NCI-H1417 treated with DMSO at 0.1 percent for 48 hours (cell line): ENCODE data around the gene NBPF1.
"Not testable (repeated sequence)": the region's sequence is repeated elsewhere in the genome, so short reads cannot be mapped to it uniquely, and the experiment has no call there.

ENCODE experiments used
- DNase-seq: peaks from one replicate; lab custom pipeline; 2025; lab: John Stamatoyannopoulos, UW

NBPF1 gene

DNA sequence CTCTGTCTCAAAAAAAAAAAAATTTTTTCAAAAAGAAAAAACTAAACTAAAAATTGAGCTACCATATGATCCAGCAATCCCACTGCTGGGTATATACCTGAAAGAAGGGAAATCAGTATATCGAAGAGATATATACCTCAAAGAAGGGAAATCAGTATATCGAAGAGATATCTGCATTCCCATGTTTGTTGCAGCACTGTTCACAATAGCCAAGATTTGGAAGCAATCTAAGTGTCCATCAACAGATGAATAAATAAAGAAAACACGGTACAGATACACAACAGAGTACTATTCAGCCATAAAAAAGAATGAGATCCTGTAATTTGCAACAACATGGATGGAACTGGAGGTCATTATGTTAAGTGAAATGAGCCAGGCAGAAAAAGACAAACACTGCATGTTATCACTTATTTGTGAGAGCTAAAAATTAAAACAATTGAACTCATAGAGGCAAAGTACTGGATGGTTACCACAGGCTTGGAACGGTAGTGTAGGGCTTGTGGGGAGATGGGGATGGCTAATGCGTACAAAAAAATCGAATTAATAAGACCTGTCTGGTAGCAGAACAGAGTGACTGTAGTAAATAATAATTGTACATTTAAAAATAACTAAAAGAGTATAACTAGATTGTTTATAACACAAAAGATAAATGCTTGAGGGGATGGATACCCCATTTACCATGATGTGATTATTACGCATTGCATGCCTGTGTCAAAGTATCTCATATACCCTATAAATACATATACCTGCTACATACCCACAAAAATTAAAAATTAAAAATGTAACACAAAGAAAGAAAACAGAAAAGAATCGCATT lies 28.0 kb upstream of the NBPF1 start:
- not testable (repeated sequence) for DNase-seq

DNA sequence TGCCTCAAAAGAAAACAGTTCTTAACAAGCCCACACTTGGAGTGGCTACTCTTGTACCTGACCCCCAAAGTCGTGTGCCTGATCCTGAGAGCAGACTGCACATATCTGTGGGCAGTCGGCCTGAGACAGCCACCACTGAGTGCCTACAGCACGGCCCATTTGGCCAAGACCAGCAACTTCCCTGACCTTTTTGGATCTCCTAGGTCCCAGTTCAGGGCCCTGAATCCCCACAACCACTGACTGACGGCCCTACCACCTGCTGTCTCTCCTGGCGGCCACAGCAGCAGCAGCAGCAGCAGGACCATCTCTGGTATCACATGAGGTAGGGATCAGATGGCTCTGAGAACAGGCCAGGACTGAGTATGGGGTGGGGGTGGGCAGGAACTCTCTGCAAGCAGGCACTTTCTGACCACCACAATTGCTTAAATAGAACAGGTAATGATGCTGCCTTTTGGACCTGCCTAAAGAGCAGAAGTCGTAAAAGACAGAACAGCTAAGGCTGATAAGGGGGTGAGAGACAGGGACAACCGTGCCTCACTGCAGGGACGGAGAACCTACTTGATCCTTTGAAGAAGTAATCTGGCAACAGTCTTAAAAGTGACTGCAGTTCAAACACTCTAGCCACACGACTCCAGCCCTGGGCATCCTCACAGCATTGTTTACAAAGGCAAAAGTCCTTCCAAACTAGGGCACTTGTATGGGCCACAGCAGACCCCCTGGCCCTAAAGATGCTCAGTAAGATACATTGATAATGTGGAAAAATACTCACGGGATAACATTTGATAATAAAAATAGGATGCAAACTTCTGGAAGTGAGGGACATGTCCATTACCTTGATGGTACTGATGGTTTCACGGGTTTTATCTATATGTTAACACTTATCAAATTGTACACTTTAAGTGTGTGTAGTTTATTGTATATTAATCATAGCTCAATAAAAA lies 26.0 kb upstream of the NBPF1 start:
- DNase-seq = not testable (repeated sequence)

DNA sequence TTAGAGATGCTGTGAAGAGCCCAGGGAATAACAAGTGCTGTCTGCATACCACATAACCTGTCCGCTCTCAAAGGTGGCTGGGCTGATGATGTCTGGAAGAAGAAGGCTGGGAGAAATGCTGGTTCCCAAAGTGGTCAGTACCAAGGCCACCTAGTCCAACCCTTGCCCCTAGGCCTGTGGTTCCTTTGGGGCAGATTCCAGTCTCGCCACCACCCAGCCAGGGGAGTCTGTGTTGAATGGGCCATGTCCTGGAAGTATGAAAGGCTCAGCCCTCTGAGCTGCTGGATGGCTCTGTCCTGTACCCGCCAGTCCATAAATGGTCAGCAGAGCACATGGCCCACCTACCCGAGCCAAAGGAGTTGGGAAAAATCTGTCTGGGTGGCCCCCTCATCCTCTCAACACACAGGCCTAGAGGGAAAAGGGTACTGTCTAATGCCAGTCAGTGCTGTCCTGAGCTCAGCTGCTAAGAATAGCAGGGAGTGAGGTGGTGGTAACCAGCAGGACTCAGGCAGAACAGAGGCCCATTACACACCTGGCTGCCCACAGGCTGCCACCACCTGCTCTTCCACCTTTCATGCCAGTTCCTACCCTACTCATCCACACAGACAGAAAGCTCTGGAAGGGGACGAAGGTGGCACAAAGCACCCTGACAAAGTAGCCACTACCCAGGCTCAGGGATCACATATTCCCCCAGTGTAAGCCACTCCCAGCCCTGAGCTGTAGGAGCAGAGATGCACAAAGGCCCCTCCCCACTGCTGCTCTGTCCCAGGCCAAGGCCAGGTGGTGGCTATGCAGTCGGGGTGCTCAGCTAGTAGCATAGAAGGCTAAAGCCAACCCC lies 24.8 kb upstream of the NBPF1 start:
- DNase-seq = not testable (repeated sequence)

DNA sequence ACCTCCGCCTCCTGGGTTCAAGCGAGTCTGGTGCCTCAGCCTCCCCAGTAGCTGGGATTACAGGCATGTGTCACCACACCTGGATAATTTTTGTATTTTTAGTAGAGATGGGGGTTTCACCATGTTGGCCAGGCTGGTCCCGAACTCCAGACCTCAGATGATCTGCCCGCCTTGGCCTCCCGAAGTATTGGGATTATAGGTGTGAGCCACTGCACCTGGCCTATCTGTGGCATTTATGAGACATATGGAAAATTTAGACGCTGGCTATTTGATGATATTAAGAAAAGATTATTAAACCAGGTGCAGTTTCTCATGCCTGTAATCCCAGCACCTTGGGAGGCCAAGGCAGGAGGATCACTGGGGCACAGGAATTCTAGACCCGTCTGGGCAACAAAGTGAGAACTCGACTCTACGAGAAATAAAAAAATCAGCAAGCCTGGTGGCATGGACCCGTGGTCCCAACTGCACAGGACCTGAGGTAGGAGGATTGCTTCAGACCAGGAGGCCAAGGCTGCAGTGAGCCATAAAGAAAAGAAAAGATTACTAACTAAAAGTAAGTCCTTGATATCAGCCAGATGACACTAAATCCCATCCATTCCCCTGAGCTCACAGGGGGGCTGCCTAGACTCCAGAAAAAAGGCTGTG lies 23.3 kb upstream of the NBPF1 start:
- DNase-seq = not testable (repeated sequence)

DNA sequence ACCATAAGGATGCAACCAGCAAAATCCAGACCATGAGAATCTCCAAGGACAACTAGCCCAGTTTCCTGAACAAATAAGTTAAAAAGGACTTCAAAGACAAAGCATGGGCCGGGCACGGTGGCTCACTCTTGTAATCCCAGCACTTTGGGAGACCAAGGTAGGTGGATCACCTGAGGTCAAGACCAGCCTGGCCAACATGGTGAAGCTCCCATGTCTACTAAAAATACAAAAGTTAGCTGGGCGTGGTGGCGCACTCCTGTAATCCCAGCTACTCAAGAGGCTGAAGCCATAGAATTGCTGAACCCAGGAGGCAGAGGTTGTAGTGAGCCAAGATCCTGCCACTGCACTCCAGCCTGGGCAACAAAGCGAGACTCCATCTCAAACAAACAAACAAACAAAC lies 22.6 kb upstream of the NBPF1 start:
- not testable (repeated sequence) for DNase-seq

DNA sequence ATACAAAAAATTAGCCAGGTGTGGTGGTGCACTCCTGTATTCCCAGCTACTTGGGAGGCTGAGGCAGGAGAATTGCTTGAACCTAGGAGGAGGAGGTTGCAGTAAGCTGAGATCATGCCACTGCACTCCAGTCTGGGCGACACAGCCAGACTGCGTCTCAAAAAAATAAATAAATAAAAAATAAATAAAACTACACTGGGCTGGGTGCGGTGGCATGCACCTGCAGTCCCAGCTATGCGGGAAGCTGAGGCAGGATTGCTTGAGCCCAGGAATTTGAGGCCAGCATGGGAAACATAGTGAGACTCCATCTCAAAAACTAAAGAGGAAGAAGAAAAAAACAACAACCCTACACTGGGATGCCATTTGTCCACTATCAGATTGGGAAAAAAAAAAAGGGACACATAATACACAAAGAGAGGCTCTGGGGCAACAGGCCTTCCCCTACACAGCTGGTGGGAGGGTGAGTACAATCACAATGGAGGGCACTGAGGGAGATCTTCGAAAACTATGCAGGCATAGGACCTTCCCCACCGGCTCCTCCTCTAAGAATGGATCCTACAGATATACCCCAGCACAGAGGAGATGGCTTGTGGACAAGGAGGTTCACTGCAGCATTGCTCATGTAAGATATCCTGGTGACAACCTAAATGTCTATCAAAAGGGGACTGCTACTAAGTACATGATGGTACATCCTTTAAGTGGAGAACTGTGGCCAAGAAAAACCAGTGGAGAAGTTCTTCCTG lies 20.3 kb upstream of the NBPF1 start:
- DNase-seq = not testable (repeated sequence)

DNA sequence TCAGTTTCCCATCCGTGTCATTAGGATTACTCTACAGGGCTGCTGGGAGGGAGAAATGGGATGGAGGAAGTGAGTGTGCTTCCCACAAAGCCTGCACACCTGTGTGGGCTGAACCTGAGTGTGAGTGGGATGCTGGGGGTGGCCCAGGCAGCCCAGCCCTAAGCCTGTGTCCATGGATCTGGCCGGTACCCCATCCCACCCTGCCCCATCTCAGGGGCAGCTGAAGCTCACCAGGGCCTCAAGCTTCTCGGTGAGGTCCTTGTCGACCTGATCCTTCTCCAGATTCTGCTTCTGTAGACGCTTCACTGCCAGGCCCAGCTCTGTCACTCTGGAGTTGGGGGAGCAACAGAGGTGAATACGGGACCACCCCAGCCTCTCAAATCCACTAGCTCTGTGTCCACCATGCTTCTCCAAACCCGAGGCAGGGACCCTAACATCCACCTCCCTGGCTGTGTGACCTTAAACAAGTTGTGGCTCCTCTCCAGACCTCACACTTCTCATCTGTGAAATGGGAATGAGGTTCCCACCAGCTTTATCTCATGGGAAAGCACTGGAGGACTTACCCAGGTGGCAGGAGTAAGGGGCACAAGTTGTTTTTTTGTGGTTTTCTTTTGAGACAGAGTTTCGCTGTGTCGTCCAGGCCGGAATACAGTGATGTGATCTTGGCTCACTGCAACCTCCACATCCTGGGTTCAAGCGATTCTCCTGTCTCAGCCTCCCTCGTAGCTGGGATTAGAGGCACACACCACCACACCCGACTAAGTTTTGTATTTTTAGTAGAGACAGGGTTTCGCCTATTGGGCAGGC lies 18.9 kb upstream of the NBPF1 start:
- DNase-seq = not testable (repeated sequence)

DNA sequence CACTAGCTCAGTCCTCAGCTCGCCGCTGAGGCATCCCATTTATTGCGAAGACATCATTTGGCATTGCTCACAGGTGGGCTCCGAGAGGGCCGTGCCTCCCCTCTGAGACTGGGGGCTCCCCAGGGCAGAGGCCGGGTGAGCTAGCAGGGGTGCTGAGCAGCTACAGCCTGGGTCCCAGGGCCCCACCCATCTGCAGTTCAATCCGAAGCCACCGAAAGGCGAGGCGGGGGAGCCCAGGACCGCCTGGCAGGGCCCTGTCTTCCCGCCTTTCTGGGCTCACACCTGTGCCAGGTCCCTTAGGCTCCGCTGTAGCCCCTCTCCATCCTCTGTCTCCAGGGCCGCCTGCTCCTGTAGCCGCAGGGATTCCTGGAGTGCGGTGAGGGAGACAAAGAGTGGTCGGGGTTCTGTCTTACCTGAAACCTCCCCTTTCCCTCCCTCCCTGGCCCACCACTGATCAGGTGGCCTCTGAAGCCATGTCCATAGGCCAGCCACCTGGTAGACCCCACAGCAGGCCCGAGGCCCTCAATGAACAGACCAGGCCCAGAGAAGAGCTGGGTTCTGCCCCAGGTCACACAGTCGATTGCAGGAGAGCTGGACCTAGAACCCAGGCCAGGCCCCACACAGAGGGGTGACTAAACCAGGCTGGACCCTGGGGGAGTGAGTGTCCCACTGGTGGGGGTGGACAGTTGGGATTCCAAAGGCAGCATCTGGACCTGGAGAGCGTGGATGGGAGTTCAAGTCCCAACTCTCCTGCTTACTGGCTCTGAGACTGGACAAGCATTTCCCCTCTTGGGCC lies 18.1 kb upstream of the NBPF1 start:
- no peak for DNase-seq

DNA sequence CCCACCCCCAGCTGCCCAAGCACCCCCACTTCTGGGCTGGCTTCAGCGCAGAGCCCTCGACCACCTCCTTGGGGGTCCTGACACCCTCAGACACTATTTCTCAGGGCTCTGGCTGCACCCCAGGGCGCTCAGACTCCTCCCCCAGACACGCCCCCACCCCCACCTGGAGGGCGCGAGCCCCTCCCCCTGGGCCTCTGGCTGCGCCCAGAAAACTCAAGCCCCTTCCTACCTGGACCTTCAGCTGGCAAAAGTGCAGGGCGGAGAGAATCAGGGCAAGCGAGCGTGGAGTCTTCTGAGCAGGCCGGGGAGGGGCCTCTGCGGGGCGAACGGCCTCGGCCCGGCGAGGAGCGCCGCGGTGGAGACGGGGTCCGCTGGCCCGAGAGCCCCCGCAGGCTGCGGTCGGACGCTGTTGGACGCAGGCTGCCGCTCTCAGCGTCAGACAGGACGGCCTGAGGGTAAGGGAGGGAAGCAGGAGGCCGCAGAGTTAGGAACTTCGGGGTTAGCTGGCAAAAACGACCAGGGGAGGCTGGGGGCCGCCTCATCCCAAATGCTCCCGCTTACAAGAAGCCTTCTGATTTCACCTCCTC lies 17.4 kb upstream of the NBPF1 start:
- no peak for DNase-seq

DNA sequence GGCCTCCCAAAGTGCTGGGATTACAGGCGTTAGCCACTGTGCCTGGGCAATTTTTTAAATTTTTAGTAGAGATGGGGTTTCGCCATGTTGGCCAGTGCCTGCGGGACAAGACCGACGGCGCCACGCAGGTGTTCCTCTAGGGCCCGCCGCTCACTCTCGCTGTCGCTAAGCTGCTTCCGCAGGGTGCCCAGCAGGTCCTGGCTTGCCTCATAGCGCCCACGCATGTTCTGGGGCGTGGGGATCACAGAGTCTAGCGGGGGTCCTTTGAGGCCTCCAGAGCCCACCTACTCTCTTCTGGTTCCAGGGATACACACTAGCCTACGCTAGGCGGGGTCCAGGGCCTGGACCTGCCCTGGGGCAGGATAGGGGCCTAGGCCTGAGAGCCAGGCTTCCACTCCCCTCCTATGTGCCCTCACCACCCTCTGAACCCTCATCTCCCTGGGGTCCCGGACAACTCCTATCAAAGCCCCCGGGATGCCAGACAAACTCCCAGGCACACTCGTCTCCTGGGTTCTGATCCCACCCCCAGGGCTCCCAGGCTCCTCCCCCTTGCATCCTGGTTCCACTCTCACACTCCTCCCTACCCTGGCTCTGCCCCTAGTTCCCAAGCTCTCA lies 16.7 kb upstream of the NBPF1 start:
- DNase-seq = not testable (repeated sequence)

DNA sequence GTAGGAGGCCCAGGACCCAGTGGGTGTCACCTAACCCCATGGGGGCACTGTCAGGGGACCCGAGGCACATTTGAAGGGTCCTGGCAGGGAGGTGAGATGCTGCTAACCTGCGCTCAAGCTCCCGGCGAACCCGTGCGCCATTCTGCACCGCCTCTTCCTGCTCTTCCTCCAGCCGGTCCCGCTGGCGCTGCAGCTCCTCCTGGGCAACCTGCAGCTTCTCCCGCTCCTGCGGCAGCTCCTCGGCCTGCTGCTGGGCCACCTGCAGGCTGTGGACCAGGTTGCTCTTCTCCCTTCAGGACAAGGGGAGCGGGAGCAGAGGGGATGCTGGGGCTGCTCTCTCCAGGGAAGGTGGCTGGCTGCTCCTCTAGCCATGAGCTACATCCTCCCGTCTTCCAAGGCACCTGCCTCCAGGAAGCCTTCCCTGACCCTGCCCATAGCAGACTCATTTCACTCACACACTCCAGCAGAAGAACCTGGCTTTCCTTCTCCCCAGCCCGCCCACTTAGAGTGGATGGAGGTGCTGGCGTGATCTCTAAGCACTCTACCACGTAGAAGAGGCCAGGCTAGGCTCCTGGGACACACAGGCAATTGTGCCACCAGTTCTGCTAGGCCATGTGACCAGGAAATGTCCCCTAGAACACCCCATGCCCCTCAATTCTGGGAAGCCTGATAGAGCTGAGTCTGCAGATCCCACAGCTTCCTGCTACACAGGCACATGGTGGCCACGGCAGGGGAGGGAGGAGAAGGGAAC lies 15.2 kb upstream of the NBPF1 start:
- no peak for DNase-seq

DNA sequence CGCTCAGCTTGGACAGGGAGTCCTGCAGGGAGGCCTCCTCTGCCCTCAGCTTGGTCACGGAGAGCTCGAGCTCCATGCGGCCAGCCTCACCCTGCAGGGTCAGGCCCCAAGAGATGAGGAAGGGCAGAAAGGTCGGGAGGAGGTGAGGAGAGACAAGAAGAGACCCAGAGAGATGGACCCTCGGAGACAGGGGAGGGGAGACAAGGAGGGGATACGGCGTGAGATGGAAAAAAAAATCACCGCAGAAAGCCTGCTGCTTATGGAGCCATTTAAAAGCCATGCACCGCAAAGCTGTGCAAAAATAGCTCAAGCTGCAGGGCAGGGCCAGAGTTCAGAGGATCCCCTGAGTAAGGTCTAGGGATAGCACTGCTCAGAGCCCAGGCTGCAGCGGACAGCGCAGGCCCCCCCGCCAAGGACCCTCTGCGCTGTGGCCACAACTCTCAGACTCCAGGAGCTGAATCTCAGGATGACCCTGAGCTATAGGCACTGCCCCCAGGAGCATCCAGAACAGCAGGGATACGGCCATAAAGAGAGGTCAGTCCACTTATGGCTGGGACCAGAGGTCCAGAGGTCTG lies 13.1 kb upstream of the NBPF1 start:
- not testable (repeated sequence) for DNase-seq

DNA sequence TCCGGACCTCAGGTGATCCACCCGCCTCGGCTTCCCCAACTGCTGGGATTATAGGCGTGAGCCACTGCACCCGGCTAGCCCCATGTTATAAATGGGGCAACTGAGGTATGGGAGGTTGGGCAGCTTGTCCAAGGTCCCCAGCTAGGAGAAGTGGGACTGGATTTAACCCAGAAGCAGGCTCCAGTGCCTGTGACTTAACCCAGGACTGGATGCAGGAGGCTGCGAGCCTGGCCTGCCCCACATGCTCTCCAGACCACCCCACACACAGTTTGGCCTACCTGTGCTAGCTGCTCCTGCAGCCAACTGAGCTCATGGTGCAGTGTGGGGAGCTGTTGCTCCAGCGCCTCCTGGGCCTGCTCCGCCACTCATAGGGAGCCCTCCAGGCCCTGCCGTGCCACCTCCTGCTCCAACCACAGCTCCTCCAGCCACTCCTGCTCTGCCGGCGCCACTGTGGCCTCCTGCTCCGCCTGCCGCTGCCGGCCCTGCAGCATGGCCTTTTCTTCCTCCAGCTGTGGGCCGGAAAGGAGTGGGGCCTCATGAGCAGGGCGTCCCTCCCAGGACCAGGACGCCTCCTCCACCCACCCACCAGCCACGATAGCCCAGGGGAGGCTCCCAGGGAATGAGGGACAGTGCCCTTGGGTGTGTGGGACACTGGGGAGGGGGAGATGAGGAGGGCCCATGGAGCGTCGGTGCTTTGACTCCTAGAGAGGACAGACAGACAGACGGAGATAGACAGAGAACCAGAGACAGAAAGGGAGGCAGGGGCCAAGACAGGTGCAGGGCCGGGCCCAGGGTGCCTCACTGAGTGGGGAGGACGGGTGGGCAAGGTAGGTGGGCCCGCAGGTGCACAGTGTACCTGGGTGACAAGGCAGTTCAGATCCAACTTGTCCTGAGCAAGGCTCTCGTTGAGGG lies 12.4 kb upstream of the NBPF1 start:
- DNase-seq = no peak

DNA sequence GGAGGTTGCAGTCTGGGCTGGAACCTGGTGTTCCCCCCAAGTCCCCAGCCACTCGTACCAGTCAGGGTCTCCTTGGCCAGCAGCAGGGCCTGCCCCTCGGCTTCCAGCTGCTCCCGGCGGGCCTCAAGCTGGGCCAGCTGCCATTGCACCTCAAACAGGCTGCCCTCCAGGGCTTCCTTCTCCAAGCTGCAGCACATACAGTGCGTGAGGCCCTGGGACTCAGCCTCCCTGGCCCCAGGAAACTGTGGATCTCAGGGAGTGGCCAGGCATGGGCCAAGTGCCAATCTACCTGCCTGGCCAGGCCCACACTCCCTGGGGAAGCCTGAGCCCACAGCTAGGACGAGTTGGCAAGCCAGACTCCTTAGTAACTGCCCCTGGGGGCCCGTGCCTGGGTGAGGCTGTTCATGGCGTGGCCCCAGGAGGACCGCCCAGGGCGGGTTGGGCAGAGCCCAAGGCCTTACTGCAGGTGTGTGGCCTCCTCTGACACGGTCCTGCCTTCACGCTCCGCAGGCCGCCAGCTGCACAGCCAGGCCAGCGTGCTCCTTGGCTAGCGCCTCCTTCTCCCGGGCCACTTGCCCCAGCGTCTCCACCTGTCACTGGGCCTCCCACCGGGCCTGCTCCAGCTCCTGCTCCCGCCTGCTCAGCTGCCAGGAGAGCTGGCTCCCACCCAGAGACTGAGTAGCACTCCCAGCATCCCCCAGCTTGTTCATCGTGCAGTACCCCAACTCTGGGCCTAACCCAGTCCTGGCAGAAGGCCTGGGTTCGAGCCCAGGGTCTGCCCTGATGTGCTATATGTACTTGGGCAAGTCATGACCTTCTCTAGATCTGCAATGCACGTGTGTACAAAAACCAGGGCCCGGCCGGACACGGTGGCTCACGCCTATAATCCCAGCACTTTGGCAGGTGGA lies 10.7 kb upstream of the NBPF1 start:
- DNase-seq = not testable (repeated sequence)

DNA sequence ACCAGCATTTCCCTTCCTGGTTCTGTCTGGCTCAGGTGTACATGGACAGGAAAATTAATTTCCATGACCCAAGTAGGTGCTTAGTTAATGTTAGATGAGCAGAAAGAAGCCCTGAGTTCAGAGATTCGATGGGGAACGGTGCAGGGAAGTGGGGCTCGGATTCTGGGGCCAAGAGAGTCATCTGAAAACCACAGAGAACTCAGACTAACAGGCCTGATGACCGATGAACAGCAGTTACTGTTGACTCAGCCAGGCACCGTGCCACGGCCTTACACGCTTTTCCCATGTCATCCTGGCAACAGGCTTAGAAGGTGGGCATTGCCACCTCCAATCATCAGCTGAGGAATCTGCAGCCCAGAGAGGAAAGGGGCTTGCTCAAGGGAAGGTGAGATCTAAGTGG lies 10.0 kb upstream of the NBPF1 start:
- not testable (repeated sequence) for DNase-seq
